Measurements from ENCODE around the gene ARHGEF28. TPM values are rescaled to one million over a fixed set of nuclear protein-coding genes. Genes with fewer than 3 reads are reported as not detected.

The ARHGEF28 gene
- total RNA-seq, 2 experiments from 2014 or later, result 0.05 to 0.12 TPM

DNA sequence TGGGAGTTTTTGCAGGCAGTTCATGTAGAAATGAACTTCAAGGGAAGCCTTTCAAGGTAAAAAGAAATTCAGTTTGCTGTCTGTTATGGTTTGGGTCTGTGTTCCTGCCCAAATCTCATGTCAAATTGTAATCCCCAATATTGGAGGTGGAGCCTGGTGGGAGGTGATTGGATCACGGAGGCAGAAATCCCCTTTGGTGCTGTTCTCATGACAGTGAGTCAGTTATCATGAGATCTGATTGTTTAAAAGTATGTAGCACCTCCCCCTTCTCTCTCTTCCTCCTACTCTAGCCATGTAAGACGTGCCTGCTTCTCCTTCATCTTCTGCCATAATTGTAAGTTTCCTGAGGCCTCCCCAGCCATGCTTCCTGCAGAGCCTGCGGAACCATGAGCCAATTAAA lies 341.4 kb downstream of the ARHGEF28 start:
- Mint-ChIP-seq H3K36me3 (no peaks in the 10 kb centered on the region), H3K4me1 (ENCODE audit: low read depth) (no peaks in the 10 kb centered on the region), H3K27ac (no peak overlapping the region), H3K27me3 (peaks cover 4% of the 10 kb centered on the region), H3K9me3 (no peaks in the 10 kb centered on the region), H3K4me3 (no peak overlapping the region)
- ChIA-PET CTCF (no interaction called here), POLR2A (no interaction called here)
- DNase-seq, result no peak
- intact Hi-C loops (cut with micrococcal nuclease), result no loop called here

- no peaks in the 10 kb centered on the region for H3K4me1 Mint-ChIP-seq (ENCODE audit: low read depth)
- no peaks in the 10 kb centered on the region for H3K36me3 Mint-ChIP-seq
- ChIA-PET CTCF (no interaction called here), POLR2A (no interaction called here)
- H3K27me3 Mint-ChIP-seq, result peaks cover 4% of the 10 kb centered on the region
- no peak overlapping the region for H3K27ac Mint-ChIP-seq
- DNase-seq, result no peak
- intact Hi-C loops (cut with micrococcal nuclease), result no loop called here
- H3K9me3 Mint-ChIP-seq, result peaks cover 5% of the 10 kb centered on the region
- no peak overlapping the region for H3K4me3 Mint-ChIP-seq
These were observed 342.2 kb downstream of the ARHGEF28 start for GRCh38 chr5:73968246-73968645.

DNA sequence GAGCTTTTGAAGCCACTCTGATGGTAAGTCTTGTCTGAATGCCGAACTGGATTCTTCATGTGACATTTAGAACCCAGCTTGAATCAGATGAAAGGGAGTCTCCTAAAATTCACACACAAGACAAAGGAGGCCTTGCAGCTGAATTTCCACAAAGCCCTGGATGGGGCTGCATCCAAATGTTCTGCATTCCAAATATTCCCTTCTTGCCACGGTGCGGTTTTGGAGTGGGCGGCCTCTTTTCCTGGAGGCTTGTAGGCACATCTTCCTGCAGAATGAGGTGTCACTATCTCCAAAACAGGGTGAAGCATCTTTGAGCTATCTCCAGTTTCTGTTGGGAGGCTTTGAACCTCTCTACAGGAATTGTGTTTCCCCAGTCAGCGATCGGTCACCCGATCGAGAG lies 342.7 kb downstream of the ARHGEF28 start:
- no peak for DNase-seq
- POLR2A ChIA-PET, result no interaction called here
- Mint-ChIP-seq H3K36me3 (no peaks in the 10 kb centered on the region), H3K4me1 (ENCODE audit: low read depth) (no peaks in the 10 kb centered on the region), H3K9me3 (peaks cover 5% of the 10 kb centered on the region), H3K4me3 (no peak overlapping the region), H3K27me3 (peaks cover 2% of the 10 kb centered on the region), H3K27ac (no peak overlapping the region)
- intact Hi-C loops (cut with micrococcal nuclease), result no loop called here
- CTCF ChIA-PET, result no interaction called here

- ChIA-PET POLR2A (no interaction called here), CTCF (no interaction called here)
- Mint-ChIP-seq H3K9me3 (peaks cover 5% of the 10 kb centered on the region), H3K27me3 (peaks cover 2% of the 10 kb centered on the region), H3K4me1 (ENCODE audit: low read depth) (no peaks in the 10 kb centered on the region), H3K4me3 (no peak overlapping the region), H3K27ac (no peak overlapping the region), H3K36me3 (no peaks in the 10 kb centered on the region)
- no peak for DNase-seq
- intact Hi-C loops (cut with micrococcal nuclease), result no loop called here
These were observed 343.4 kb downstream of the ARHGEF28 start for GRCh38 chr5:73969195-73970036.

DNA sequence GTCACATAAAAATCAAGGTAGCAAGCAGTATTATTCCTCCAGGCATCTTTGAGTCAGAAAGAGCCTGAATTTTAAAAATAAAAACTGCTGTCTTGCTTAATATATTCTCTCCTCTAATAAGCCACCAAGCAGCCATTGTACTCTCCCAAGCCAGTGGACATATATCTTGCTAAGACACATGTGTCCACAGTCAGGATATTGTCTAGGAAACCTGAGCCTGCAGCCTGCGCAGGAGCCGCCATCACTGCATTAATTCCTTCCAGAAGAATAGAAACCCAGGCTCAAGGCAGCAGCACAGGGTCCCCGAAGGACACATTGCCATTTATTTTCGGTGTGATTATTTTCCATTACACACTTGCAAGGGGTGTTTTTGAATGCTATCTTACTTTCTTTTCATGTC lies 345.3 kb downstream of the ARHGEF28 start:
- peaks cover 2% of the 10 kb centered on the region for H3K27me3 Mint-ChIP-seq
- no peaks in the 10 kb centered on the region for H3K36me3 Mint-ChIP-seq
- ChIA-PET POLR2A (no interaction called here), CTCF (no interaction called here)
- no peak overlapping the region for H3K4me3 Mint-ChIP-seq
- no peak overlapping the region for H3K27ac Mint-ChIP-seq
- DNase-seq, result no peak
- H3K4me1 Mint-ChIP-seq (ENCODE audit: low read depth), result no peaks in the 10 kb centered on the region
- H3K9me3 Mint-ChIP-seq, result peaks cover 5% of the 10 kb centered on the region
- intact Hi-C loops (cut with micrococcal nuclease), result no loop called here

DNA sequence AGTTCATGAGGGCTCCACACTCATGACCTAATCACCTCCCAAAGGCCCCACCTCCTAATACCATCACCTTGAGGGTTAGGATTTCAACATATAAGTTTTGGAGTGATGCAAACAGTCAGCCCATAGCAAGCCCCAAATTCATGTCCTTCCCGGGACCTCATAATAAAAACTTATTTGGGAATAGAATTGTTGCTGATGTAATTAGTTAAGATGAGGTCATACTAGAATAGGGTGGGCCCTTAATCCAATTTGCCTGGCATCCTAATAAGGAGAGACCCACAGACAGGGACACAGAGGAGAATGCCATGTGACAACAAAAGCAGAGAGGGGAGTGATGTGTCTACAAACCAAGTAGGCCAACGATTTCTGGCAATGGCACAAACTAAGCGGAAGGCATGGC lies 347.1 kb downstream of the ARHGEF28 start:
- peaks cover 5% of the 10 kb centered on the region for H3K9me3 Mint-ChIP-seq
- no peaks in the 10 kb centered on the region for H3K4me1 Mint-ChIP-seq (ENCODE audit: low read depth)
- no peak for DNase-seq
- intact Hi-C loops (cut with micrococcal nuclease), result no loop called here
- POLR2A ChIA-PET, result no interaction called here
- H3K27me3 Mint-ChIP-seq, result peaks cover 2% of the 10 kb centered on the region
- H3K4me3 Mint-ChIP-seq, result no peak overlapping the region
- H3K27ac Mint-ChIP-seq, result no peak overlapping the region
- CTCF ChIA-PET, result no interaction called here
- H3K36me3 Mint-ChIP-seq, result no peaks in the 10 kb centered on the region

GRCh38 chr5:73974871-73975360 lies 348.9 kb downstream of the ARHGEF28 start:
- CTCF ChIA-PET, result interaction anchor here (1.7 kb wide), 1 partner anchor 29 kb away, joined by 4 read pairs; no protein-coding TSS in a partner anchor
- H3K9me3 Mint-ChIP-seq, result peaks cover 5% of the 10 kb centered on the region
- DNase-seq, result no peak
- no peaks in the 10 kb centered on the region for H3K4me1 Mint-ChIP-seq (ENCODE audit: low read depth)
- POLR2A ChIA-PET, result no interaction called here
- no peak overlapping the region for H3K4me3 Mint-ChIP-seq
- H3K27ac Mint-ChIP-seq, result no peak overlapping the region
- peaks cover 2% of the 10 kb centered on the region for H3K27me3 Mint-ChIP-seq
- H3K36me3 Mint-ChIP-seq, result no peaks in the 10 kb centered on the region
- intact Hi-C loops (cut with micrococcal nuclease), result no loop called here

DNA sequence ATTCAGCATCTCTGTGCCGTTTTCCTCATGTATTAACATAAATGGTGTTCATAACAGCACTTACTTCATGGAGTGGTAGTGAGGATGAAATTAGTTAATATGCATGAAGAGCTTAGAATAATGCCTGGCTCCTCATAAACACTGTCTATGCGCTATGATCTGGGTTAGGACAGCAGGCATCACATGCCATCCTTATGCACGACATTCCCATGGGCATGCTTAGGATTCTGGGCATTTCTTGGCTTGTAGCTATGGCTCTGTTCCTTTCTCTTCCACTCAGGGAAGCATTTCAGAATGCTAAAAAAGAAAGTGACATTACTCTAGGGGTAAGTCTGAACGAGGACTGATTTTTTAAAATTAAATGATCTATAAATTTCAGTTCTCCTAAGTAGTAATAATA lies 349.8 kb downstream of the ARHGEF28 start:
- no peak for DNase-seq
- H3K4me3 Mint-ChIP-seq, result no peak overlapping the region
- H3K4me1 Mint-ChIP-seq (ENCODE audit: low read depth), result no peaks in the 10 kb centered on the region
- peaks cover 5% of the 10 kb centered on the region for H3K9me3 Mint-ChIP-seq
- intact Hi-C loops (cut with micrococcal nuclease), result no loop called here
- CTCF ChIA-PET, result interaction anchor here (0.6 kb wide), 1 partner anchor 890 kb away, joined by 3 read pairs; the partner anchor contains the start of gene FAM169A
- POLR2A ChIA-PET, result no interaction called here
- peaks cover 5% of the 10 kb centered on the region for H3K27me3 Mint-ChIP-seq
- no peaks in the 10 kb centered on the region for H3K36me3 Mint-ChIP-seq
- H3K27ac Mint-ChIP-seq, result no peak overlapping the region

DNA sequence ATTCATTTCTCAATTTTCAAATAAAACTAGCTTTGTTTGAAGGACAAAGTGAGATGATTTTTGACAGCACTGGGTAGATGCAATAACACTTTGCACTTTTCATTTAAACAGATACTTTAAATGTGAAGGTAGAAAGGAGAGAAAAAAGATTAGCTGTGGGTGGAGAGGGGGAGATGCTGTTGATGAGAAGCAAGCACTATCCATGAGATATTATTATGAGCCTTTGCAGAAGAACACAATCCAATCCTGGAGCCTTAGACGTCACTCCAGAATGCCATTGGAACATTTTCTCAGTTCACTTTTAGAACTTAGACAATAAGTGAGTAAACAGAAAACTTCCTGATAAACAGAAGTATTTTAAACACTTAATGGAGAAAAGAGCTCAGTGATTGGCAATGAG lies 351.1 kb downstream of the ARHGEF28 start:
- no peaks in the 10 kb centered on the region for H3K4me1 Mint-ChIP-seq (ENCODE audit: low read depth)
- DNase-seq, result no peak
- peaks cover 5% of the 10 kb centered on the region for H3K9me3 Mint-ChIP-seq
- H3K36me3 Mint-ChIP-seq, result no peaks in the 10 kb centered on the region
- intact Hi-C loops (cut with micrococcal nuclease), result no loop called here
- ChIA-PET CTCF (interaction anchor here (0.6 kb wide), 1 partner anchor 65 kb away, joined by 3 read pairs; no protein-coding TSS in a partner anchor), POLR2A (no interaction called here)
- H3K4me3 Mint-ChIP-seq, result no peak overlapping the region
- no peak overlapping the region for H3K27ac Mint-ChIP-seq
- H3K27me3 Mint-ChIP-seq, result peaks cover 4% of the 10 kb centered on the region

DNA sequence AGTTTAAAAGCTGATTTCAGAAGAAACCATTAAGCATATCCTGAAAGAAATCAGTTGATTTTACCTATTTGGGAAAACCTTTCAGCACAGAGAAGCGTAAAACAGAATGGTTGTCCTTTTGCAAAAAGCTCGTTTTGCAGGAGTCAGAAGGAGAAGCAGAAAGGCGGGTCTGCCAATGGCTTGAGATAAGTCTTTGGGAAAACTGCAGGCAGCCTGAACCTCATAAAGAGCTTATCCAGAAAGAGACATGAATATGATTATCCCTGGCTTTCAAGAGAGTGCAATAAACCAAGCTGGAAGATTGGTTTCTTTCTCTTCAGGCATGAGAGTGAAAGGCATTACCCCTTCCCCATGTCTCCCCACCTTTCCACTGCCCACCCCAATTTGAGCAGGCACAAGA lies 353.3 kb downstream of the ARHGEF28 start:
- ChIA-PET CTCF (no interaction called here), POLR2A (no interaction called here)
- intact Hi-C loops (cut with micrococcal nuclease), result no loop called here
- H3K36me3 Mint-ChIP-seq, result no peaks in the 10 kb centered on the region
- no peaks in the 10 kb centered on the region for H3K4me1 Mint-ChIP-seq (ENCODE audit: low read depth)
- no peak overlapping the region for H3K27ac Mint-ChIP-seq
- H3K27me3 Mint-ChIP-seq, result peaks cover 4% of the 10 kb centered on the region
- DNase-seq, result no peak
- no peaks in the 10 kb centered on the region for H3K9me3 Mint-ChIP-seq
- no peak overlapping the region for H3K4me3 Mint-ChIP-seq

GRCh38 chr5:73981704-73982103 lies 355.7 kb downstream of the ARHGEF28 start:
- no peak overlapping the region for H3K27ac Mint-ChIP-seq
- H3K36me3 Mint-ChIP-seq, result no peaks in the 10 kb centered on the region
- no peak for DNase-seq
- no peak overlapping the region for H3K4me3 Mint-ChIP-seq
- no peaks in the 10 kb centered on the region for H3K9me3 Mint-ChIP-seq
- H3K4me1 Mint-ChIP-seq (ENCODE audit: low read depth), result no peaks in the 10 kb centered on the region
- H3K27me3 Mint-ChIP-seq, result peaks cover 6% of the 10 kb centered on the region
- intact Hi-C loops (cut with micrococcal nuclease), result no loop called here
- ChIA-PET POLR2A (no interaction called here), CTCF (no interaction called here)

DNA sequence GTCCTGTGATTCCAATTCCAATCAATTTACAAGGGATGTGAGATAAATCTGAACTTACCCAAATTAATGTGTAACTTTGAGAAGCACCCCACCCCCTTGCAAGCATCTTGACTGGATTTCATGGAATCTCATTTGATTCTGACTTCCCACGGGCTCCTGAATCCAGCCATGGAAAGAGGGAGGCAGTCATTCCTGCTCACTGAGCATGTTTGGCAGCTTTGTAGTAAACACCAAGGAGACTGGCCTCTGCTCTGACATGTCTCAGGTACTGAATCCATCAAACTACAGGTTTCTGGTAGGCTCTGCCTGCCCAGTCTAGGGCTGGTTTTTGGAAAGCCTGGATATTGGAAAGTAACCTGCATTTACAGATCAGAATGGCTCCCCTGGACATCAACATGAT lies 357.6 kb downstream of the ARHGEF28 start:
- H3K9me3 Mint-ChIP-seq, result no peaks in the 10 kb centered on the region
- intact Hi-C loops (cut with micrococcal nuclease), result no loop called here
- H3K27ac Mint-ChIP-seq, result no peak overlapping the region
- H3K27me3 Mint-ChIP-seq, result peaks cover 6% of the 10 kb centered on the region
- POLR2A ChIA-PET, result no interaction called here
- H3K4me3 Mint-ChIP-seq, result no peak overlapping the region
- no peak for DNase-seq
- CTCF ChIA-PET, result no interaction called here
- H3K4me1 Mint-ChIP-seq (ENCODE audit: low read depth), result no peaks in the 10 kb centered on the region
- H3K36me3 Mint-ChIP-seq, result no peaks in the 10 kb centered on the region

DNA sequence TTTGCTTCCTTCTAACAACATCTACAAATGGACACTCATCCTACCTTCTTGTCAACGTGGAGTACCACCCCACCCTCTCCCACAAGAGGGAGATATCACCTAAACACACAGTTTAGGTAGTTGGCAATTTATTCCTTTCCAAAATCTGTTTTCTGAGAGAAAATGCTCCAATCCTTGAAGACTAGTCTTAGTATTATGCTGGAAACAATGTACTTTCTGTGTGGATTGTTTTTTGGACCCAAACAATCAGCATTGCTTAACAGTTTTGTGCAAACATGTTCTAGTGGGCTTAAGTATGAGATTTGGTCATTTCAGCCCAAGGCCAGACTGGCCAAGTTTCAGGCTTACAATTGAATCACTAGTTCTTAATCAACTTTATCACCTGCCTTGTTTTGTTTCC lies 359.1 kb downstream of the ARHGEF28 start:
- H3K36me3 Mint-ChIP-seq, result no peaks in the 10 kb centered on the region
- H3K27ac Mint-ChIP-seq, result no peak overlapping the region
- CTCF ChIA-PET, result no interaction called here
- H3K27me3 Mint-ChIP-seq, result peaks cover 12% of the 10 kb centered on the region
- intact Hi-C loops (cut with micrococcal nuclease), result no loop called here
- no peaks in the 10 kb centered on the region for H3K9me3 Mint-ChIP-seq
- DNase-seq, result no peak
- no peaks in the 10 kb centered on the region for H3K4me1 Mint-ChIP-seq (ENCODE audit: low read depth)
- no peak overlapping the region for H3K4me3 Mint-ChIP-seq
- POLR2A ChIA-PET, result no interaction called here

All from activated CD4-positive, alpha-beta memory T cell treated with anti-CD3 and anti-CD28 coated beads for 36 hours (primary cell).